Smooth muscle cell (in vitro differentiated cells): ENCODE measurements around the gene RBM4. TPM values are rescaled to one million over a fixed set of nuclear protein-coding genes. Genes with fewer than 3 reads are reported as not detected.
A peak's percentile ranks its signal among the peaks of the same experiment; 100 is the strongest.

Experiments used
- DNase-seq: peaks from one replicate; lab custom pipeline; 2025; ENCODE audit not compliant: unreplicated experiment; lab: John Stamatoyannopoulos, UW
- H2AFZ ChIP-seq: fragments of 200-600 bp; sonication (generic); 2 replicates; pipeline ENCODE4 v1.6.0; 2016; ENCODE audit warnings: antibody characterized with exemption, low read depth, mild to moderate bottlenecking
- H3F3A ChIP-seq: fragments of 200-600 bp; sonication (generic); 2 replicates; pipeline ENCODE4 v1.6.0; 2017; ENCODE audit warnings: antibody characterized with exemption, low read depth
- H3K27ac ChIP-seq: fragments of 200-600 bp; sonication (generic); 2 replicates; pipeline ENCODE4 v1.5.1; 2016; ENCODE audit warnings: low read depth, mild to moderate bottlenecking
- H3K27me3 ChIP-seq: fragments of 200-600 bp; sonication (generic); 2 replicates; pipeline ENCODE4 v1.6.1; 2016; ENCODE audit warnings: low read depth, mild to moderate bottlenecking
- H3K36me3 ChIP-seq: fragments of 200-600 bp; sonication (generic); 2 replicates; pipeline ENCODE4 v1.5.1; 2016; ENCODE audit warnings: low read depth
- H3K4me1 ChIP-seq: fragments of 200-600 bp; sonication (generic); 2 replicates; pipeline ENCODE4 v1.5.1; 2016; ENCODE audit warnings: low read depth
- H3K4me2 ChIP-seq: fragments of 200-600 bp; sonication (generic); 2 replicates; pipeline ENCODE4 v1.6.0; 2016; ENCODE audit warnings: mild to moderate bottlenecking
- H3K4me3 ChIP-seq: fragments of 200-600 bp; sonication (generic); 2 replicates; pipeline ENCODE4 v1.5.1; 2016; ENCODE audit warnings: mild to moderate bottlenecking
- H3K79me2 ChIP-seq: fragments of 200-600 bp; sonication (generic); 2 replicates; pipeline ENCODE4 v1.6.0; 2016; ENCODE audit warnings: low read depth, mild to moderate bottlenecking
- H3K9ac ChIP-seq: fragments of 200-600 bp; sonication (generic); 2 replicates; pipeline ENCODE4 v1.6.0; 2016; ENCODE audit warnings: low read depth
- H3K9me3 ChIP-seq: fragments of 200-600 bp; sonication (generic); replicated peaks from 2 replicates; pipeline ENCODE4 v1.5.1; 2016; ENCODE audit warnings: low read depth
- H4K20me1 ChIP-seq: fragments of 200-600 bp; sonication (generic); 2 replicates; pipeline ENCODE4 v1.6.0; 2016; ENCODE audit warnings: low read depth
- CTCF ChIP-seq: fragments of 200-600 bp; sonication (generic); IDR thresholded peaks from 2 replicates; pipeline ENCODE4 v1.5.1; 2017; ENCODE audit warnings: borderline replicate concordance, mild to moderate bottlenecking, antibody characterized with exemption; ENCODE audit not compliant: insufficient read depth, poor library complexity, severe bottlenecking
- WGBS: methylation state at CpG from one replicate; pipeline ENCODE4 v1.1.7; 2016; ENCODE audit warnings: low lambda C conversion rate; 5-methylcytosine and 5-hydroxymethylcytosine counted together
- polyA plus RNA-seq: library from polyadenylated mRNA; unstranded; fragments of >200 nt; fragmentation: Nextera tagmentation; extraction: Ambion mirVana; gene quantifications from 2 replicates; pipeline ENCODE4 v1.2.1, GENCODE V29; 2016
- total RNA-seq: library from RNA; depleted of rRNA; stranded (reverse); fragments of >200 nt; gene quantifications from 2 replicates; pipeline ENCODE4 v1.2.3, GENCODE V29; 2014

The RBM4 gene
- total and polyA plus RNA-seq, 2 experiments from 2014 or later, result 121 to 125 TPM

GRCh38 chr11:66592457-66593302 is 45.8 kb upstream of the RBM4 start, which contains the start of the genes CCDC87 and CCS:
CCDC87 (minus strand) TSS chr11:66593063; CDS start chr11:66593015, 48 bp downstream.
CCS (plus strand) TSS chr11:66593185; CDS start chr11:66593262, 77 bp downstream.
- WGBS, result 19% methylated on average over 68 of the region's 68 CpGs

GRCh38 chr11:66593303-66593635 is 45.2 kb upstream of the RBM4 start:
- Histone ChIP-seq H3K4me2 (peak overlapping the region; percentile 94), H3K4me3 (peak overlapping the region; percentile 66), H3K9ac (peak overlapping the region; percentile 88), H3K9me3 (no peaks in the 10 kb centered on the region), H3K27ac (peak overlapping the region; percentile 81), H3K4me1 (peaks cover 11% of the 10 kb centered on the region), H2AFZ (peak overlapping the region; percentile 59), H3K36me3 (no peaks in the 10 kb centered on the region), H4K20me1 (peaks cover 4% of the 10 kb centered on the region), H3K79me2 (peaks cover 33% of the 10 kb centered on the region), H3F3A (peaks cover 4% of the 10 kb centered on the region), H3K27me3 (no peaks in the 10 kb centered on the region)
- WGBS, result 36% methylated on average over 11 of the region's 12 CpGs
- DNase-seq, result no peak
- TF ChIP-seq CTCF, result no peak

More at GRCh38 chr11:66592457-66593302, 45.8 kb upstream of the RBM4 start, which contains the start of the genes CCDC87 and CCS:
- peak within 1 kb of the TSS; percentile 88 for H3K9ac ChIP-seq
- peak; percentile 90 for DNase-seq
- peak within 1 kb of the TSS; percentile 94 for H3K4me2 ChIP-seq
- no peaks in the 10 kb centered on the region for H3K36me3 ChIP-seq
- H3F3A ChIP-seq, result peaks cover 4% of the 10 kb centered on the region
- H3K4me1 ChIP-seq, result peaks cover 11% of the 10 kb centered on the region
- H3K27me3 ChIP-seq, result no peaks in the 10 kb centered on the region
- H4K20me1 ChIP-seq, result peaks cover 4% of the 10 kb centered on the region
- H3K4me3 ChIP-seq, result peak within 1 kb of the TSS; percentile 66
- H3K79me2 ChIP-seq, result peaks cover 33% of the 10 kb centered on the region
- peak within 1 kb of the TSS; percentile 61 for H2AFZ ChIP-seq
- peak; percentile 57 for TF ChIP-seq CTCF
- no peaks in the 10 kb centered on the region for H3K9me3 ChIP-seq
- peak within 1 kb of the TSS; percentile 81 for H3K27ac ChIP-seq

GRCh38 chr11:66593650-66594049 is 44.9 kb upstream of the RBM4 start:
- H3K27ac ChIP-seq, result peak overlapping the region; percentile 81
- TF ChIP-seq CTCF, result no peak
- no peaks in the 10 kb centered on the region for H3K9me3 ChIP-seq
- no peak for DNase-seq
- H2AFZ ChIP-seq, result no peak overlapping the region
- H3K4me2 ChIP-seq, result peak overlapping the region; percentile 94
- H3K79me2 ChIP-seq, result peaks cover 33% of the 10 kb centered on the region
- H3K9ac ChIP-seq, result peak overlapping the region; percentile 88
- H3K27me3 ChIP-seq, result no peaks in the 10 kb centered on the region
- H3K4me3 ChIP-seq, result peak overlapping the region; percentile 66
- no peaks in the 10 kb centered on the region for H3K36me3 ChIP-seq
- H3K4me1 ChIP-seq, result peaks cover 11% of the 10 kb centered on the region
- 84% methylated on average over 7 of the region's 7 CpGs for WGBS
- peaks cover 4% of the 10 kb centered on the region for H3F3A ChIP-seq
- H4K20me1 ChIP-seq, result peaks cover 4% of the 10 kb centered on the region
